ENCODE data around the gene HES2. TPM values are rescaled to one million over a fixed set of nuclear protein-coding genes. Genes with fewer than 3 reads are reported as not detected.

The HES2 gene
- total and polyA plus RNA-seq, 12 donors, result 0.04 to 0.18 (median 0.10) TPM; not detected in 7

DNA sequence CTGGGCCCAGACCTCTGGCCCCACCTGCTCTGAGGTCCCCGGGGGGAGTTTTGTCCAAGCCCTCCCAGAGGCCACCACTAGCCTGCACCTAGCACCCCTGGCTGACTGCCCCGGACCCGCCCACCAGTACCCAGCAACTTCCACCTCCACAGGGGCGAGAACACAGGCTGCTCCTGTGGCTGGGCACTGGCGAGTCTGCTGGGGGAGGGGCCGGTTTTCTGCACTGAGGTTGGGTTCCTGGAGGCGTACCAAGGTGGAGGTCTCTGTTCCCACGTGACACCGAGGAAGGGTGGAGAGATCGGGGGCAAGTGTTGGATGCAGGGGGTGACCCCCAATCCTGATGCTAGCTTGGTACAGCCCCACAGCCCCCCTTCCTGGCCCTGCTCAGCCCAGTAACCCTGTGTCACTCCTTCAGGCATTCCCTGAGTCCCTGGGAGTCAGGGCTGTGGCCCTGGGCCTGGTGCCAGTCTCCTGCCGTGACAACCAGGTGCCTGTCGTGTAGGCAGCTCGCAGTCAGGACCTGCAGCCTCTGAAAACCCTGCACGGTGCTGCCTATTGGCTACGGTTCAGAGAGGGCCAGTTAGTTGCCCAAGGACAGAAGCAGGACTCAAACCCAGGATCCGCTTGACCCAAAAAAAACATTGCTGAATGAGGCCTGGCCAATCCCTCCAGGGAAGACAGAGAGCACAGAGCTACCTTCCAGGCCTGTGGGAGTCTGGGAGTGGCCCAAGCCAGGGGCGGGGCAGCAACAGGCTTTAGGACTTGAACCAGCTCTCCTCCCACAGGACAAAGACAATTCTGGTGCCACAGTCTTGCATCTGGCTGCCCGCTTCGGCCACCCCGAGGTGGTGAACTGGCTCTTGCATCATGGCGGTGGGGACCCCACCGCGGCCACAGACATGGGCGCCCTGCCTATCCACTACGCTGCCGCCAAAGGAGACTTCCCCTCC lies 8.0 kb upstream of the HES2 start:
- Histone ChIP-seq H3K4me1 (replicated peaks in 1 of 2) (peaks cover 19 to 29% of the 10 kb centered on the region in 2 donors), H3K36me3 (replicated peaks in 1 of 2) (no peaks in the 10 kb centered on the region), H3K27ac (no peak overlapping the region), H3K4me3 (no peak overlapping the region), H3K27me3 (peaks cover 22% of the 10 kb centered on the region), H3K9me3 (replicated peaks in 1 of 3) (no peaks in the 10 kb centered on the region)
- 69 to 81% (median 70%) methylated on average over 14 to 26 of the region's 26 CpGs for WGBS, 4 donors
- TF ChIP-seq, protein P1, sequence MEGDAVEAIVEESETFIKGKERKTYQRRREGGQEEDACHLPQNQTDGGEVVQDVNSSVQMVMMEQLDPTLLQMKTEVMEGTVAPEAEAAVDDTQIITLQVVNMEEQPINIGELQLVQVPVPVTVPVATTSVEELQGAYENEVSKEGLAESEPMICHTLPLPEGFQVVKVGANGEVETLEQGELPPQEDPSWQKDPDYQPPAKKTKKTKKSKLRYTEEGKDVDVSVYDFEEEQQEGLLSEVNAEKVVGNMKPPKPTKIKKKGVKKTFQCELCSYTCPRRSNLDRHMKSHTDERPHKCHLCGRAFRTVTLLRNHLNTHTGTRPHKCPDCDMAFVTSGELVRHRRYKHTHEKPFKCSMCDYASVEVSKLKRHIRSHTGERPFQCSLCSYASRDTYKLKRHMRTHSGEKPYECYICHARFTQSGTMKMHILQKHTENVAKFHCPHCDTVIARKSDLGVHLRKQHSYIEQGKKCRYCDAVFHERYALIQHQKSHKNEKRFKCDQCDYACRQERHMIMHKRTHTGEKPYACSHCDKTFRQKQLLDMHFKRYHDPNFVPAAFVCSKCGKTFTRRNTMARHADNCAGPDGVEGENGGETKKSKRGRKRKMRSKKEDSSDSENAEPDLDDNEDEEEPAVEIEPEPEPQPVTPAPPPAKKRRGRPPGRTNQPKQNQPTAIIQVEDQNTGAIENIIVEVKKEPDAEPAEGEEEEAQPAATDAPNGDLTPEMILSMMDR (IDR thresholded peaks at IDR 0.05), result no peak
- TF ChIP-seq POLR2A (IDR thresholded peaks at IDR 0.05), result no peak
- DNase-seq, result peak in 1 of 7 donors; percentile 35
- intact Hi-C loops (cut with DNase I), result no loop called here

DNA sequence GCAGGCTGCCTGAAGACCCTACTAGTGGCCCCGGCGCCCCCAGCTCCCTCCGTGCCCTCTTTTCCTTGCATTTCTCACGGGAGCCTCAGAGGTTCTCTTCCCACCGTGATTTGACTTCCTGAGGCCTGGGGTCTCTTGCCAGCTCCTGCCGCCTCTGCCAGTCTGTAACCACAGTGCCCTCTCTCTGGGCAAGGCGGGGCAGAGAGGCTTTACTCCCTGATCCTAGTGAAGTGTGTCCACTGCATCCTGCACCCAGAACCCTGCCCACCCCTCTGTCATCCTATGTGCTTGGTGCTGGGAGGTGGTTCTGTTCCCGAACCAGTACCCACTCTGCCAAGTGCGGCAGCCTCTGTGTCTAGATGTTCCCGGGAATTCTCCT lies 7.2 kb upstream of the HES2 start:
- peaks cover 22% of the 10 kb centered on the region for H3K27me3 ChIP-seq
- no peak for DNase-seq
- H3K27ac ChIP-seq, result no peak overlapping the region
- H3K9me3 ChIP-seq (replicated peaks in 1 of 3), result no peaks in the 10 kb centered on the region
- no peaks in the 10 kb centered on the region for H3K36me3 ChIP-seq (replicated peaks in 1 of 2)
- 80 to 86% (median 84%) methylated on average over 7 to 10 of the region's 10 CpGs for WGBS, 4 donors
- no peak for TF ChIP-seq POLR2A (IDR thresholded peaks at IDR 0.05)
- TF ChIP-seq, protein P1 (IDR thresholded peaks at IDR 0.05), result no peak
- peaks cover 19 to 30% of the 10 kb centered on the region in 2 donors for H3K4me1 ChIP-seq (replicated peaks in 1 of 2)
- intact Hi-C loops (cut with DNase I), result no loop called here
- no peak overlapping the region for H3K4me3 ChIP-seq

DNA sequence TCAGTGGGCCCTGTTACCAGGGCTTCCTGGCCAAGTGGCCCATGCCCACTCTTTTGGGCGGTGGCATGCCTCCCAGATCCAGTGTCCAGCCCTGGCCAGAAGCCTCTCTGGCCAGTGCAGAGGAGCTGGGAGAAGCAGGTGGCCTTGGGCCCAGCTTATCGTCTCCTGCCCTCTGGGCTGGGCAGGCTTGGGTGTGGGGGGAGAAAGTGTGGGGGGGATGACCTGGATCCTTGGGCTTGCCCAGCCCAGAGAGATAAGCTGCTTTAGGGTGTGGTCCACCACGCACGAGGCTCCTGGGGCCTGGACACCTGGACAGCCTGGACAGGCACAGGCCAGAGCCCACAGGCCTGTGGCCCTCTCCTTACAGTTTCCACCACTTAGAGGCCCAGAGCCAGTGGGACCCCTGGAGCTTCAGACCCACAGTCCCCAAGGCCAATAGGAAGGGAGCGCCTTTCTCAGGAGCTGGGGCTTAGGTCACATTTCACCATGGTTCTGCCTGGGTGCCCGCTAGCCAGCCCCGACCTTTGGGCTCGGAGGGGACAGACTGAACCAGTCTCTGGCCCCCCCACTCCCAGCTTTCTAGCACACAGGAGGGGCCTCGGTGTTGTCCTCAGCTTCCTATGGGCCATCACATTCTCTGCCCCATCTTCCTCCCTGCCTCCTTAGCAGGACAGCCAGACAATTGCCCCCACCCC lies 6.7 kb upstream of the HES2 start:
- Histone ChIP-seq H3K4me1 (replicated peaks in 1 of 2) (peaks cover 19 to 30% of the 10 kb centered on the region in 2 donors), H3K4me3 (no peak overlapping the region), H3K36me3 (replicated peaks in 1 of 2) (no peaks in the 10 kb centered on the region), H3K27me3 (peaks cover 22% of the 10 kb centered on the region), H3K9me3 (replicated peaks in 1 of 3) (no peaks in the 10 kb centered on the region), H3K27ac (no peak overlapping the region)
- WGBS, 4 donors, result 62 to 80% (median 64%) methylated on average over 3 to 9 of the region's 9 CpGs
- DNase-seq, result peak in 4 of 7 donors; percentile 50 to 71 (median 55)
- intact Hi-C loops (cut with DNase I), result no loop called here
- TF ChIP-seq POLR2A (IDR thresholded peaks at IDR 0.05), result no peak
- TF ChIP-seq, protein P1 (IDR thresholded peaks at IDR 0.05), result no peak

DNA sequence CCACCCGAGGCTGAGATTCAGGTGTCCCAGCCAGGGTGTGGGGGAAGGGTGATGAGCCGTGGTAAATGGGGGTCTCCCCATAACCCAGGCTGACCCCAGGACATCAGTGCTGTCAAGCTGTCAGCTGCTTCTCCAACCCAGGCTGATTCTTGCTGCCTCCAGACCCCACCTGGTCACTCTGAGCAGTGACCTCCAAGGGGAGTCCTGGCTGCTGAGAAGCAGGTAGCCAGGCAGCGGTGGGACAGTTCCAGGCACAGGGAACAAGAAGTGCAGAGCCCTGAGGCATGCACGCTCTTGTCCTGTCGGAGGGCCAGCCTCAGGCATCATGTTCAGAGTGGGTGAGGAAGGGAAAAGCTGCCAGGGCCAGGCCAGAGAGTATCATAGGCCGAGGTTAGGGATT lies 5.9 kb upstream of the HES2 start:
- Histone ChIP-seq H3K27ac (no peak overlapping the region), H3K27me3 (peaks cover 27% of the 10 kb centered on the region), H3K4me1 (replicated peaks in 1 of 2) (peaks cover 19 to 30% of the 10 kb centered on the region in 2 donors), H3K4me3 (no peak overlapping the region), H3K36me3 (replicated peaks in 1 of 2) (no peaks in the 10 kb centered on the region), H3K9me3 (replicated peaks in 1 of 3) (no peaks in the 10 kb centered on the region)
- WGBS, 4 donors, result 68 to 77% (median 75%) methylated on average over 5 to 6 of the region's 6 CpGs
- intact Hi-C loops (cut with DNase I), result no loop called here
- no peak for DNase-seq
- TF ChIP-seq POLR2A (IDR thresholded peaks at IDR 0.05), result no peak
- TF ChIP-seq, protein P1 (IDR thresholded peaks at IDR 0.05), result no peak

All from adrenal gland (tissue), 12 donors.